ENCODE data around the gene CMSS1. TPM values are rescaled to one million over a fixed set of nuclear protein-coding genes. Genes with fewer than 3 reads are reported as not detected.
A peak's percentile ranks its signal among the peaks of the same experiment; 100 is the strongest.

CMSS1 gene
- total and polyA plus RNA-seq, 8 donors: 2.7 to 33.3 (median 22.1) TPM

GRCh38 chr3:99952306-99952705 is 134.6 kb downstream of the CMSS1 start:
- DNase-seq: no peak
- intact Hi-C loops (cut with DNase I; ENCODE audit: low total_unique reads): no loop called here
- 42 to 85% (median 61%) methylated on average over 1 of the region's 1 CpG for WGBS, 5 donors
- Histone ChIP-seq H3K4me3 (no peak overlapping the region), H3K4me1 (peaks cover 0 to 75% (median 28%) of the 10 kb centered on the region in 4 donors), H3K27me3 (no peaks in the 10 kb centered on the region), H3K27ac (peak overlapping the region in 1 of 5 donors; percentile 16), H3K36me3 (no peaks in the 10 kb centered on the region), H3K9me3 (no peaks in the 10 kb centered on the region)
- TF ChIP-seq CTCF (IDR thresholded peaks at IDR 0.05) (no peak), EP300 (IDR thresholded peaks at IDR 0.05) (no peak), POLR2A (IDR thresholded peaks at IDR 0.05) (no peak), POLR2AphosphoS5 (IDR thresholded peaks at IDR 0.05) (no peak)

DNA sequence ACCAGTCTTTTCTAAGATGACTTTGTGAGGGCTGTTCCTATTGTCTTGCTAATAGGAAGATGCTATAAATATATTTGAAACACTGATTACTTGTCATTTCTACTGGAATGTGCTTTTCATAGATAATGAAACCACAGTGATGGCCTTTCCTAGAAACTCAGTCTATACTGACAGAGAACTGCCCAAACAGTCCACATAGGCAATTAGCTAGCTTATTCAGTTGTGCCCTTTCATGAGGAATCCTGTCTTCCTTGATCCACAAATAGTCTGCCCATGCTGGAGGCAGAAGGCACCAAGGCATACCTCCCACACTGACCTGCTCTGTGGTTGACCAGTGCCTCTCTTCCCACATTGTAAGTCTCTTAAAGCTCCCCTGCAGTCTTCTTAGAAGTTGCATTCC is 135.9 kb downstream of the CMSS1 start:
- H3K27ac ChIP-seq: peak overlapping the region in 1 of 5 donors; percentile 16
- peaks cover 0 to 75% (median 32%) of the 10 kb centered on the region in 4 donors for H3K4me1 ChIP-seq
- no peaks in the 10 kb centered on the region for H3K27me3 ChIP-seq
- TF ChIP-seq CTCF (IDR thresholded peaks at IDR 0.05) (no peak), EP300 (IDR thresholded peaks at IDR 0.05) (no peak), POLR2AphosphoS5 (IDR thresholded peaks at IDR 0.05) (no peak), POLR2A (IDR thresholded peaks at IDR 0.05) (no peak)
- no peak overlapping the region for H3K4me3 ChIP-seq
- no peaks in the 10 kb centered on the region for H3K36me3 ChIP-seq
- intact Hi-C loops (cut with DNase I; ENCODE audit: low total_unique reads): no loop called here
- DNase-seq: no peak
- no peaks in the 10 kb centered on the region for H3K9me3 ChIP-seq

DNA sequence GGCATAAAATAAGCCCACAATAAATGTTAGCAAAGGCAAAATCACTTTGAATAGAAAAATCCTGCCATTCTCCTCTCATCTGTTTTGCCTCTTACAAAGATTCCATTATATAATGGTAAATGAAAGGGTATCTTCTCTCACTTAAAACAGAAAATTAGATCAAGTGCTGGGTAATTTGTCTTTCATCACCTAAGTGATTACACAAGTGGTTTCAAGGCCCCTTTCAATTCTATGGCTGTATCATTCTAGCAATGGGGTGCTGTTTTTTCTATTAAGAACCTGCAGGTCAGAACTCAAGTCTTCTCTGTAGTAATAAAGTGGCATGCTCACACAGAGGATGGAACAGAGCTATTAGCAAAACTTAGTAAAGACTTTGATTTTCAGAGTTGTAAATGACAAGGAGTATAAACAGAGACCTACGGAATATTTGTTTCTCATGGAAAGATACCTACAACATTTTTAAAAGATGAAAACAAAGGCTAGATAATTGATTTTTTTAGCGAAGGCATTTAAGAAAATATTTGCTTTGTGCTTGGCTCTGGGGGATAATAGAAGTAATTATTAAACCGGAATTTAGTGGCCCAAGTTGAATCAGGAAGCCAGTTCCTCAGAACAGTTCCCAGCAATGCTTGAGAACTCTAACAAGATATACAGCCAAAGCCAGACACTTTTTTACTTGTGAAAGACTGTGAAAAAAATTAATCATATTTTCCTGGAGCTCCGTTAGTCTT is 137.4 kb downstream of the CMSS1 start:
- no peak for DNase-seq
- Histone ChIP-seq H3K9me3 (no peaks in the 10 kb centered on the region), H3K4me3 (no peak overlapping the region), H3K4me1 (peaks cover 0 to 65% (median 24%) of the 10 kb centered on the region in 4 donors), H3K27ac (peak overlapping the region in 2 of 5 donors; percentile 38 to 57), H3K27me3 (no peaks in the 10 kb centered on the region), H3K36me3 (no peaks in the 10 kb centered on the region)
- 27 to 54% (median 43%) methylated on average over 4 of the region's 4 CpGs for WGBS, 5 donors
- intact Hi-C loops (cut with DNase I; ENCODE audit: low total_unique reads): no loop called here
- TF ChIP-seq POLR2AphosphoS5 (IDR thresholded peaks at IDR 0.05) (no peak), POLR2A (IDR thresholded peaks at IDR 0.05) (no peak), CTCF (IDR thresholded peaks at IDR 0.05) (no peak), EP300 (IDR thresholded peaks at IDR 0.05) (no peak)

GRCh38 chr3:99955773-99956562 is 138.3 kb downstream of the CMSS1 start:
- H3K27me3 ChIP-seq: no peaks in the 10 kb centered on the region
- DNase-seq: no peak
- intact Hi-C loops (cut with DNase I; ENCODE audit: low total_unique reads): no loop called here
- 70 to 84% (median 74%) methylated on average over 10 of the region's 10 CpGs for WGBS, 5 donors
- no peak for TF ChIP-seq EP300 (IDR thresholded peaks at IDR 0.05)
- no peaks in the 10 kb centered on the region for H3K36me3 ChIP-seq
- H3K4me1 ChIP-seq: peaks cover 0 to 65% (median 28%) of the 10 kb centered on the region in 4 donors
- no peak overlapping the region for H3K4me3 ChIP-seq
- peak overlapping the region in 2 of 5 donors; percentile 55 to 57 for H3K27ac ChIP-seq
- no peaks in the 10 kb centered on the region for H3K9me3 ChIP-seq
